EL (cell line): Measurements from ENCODE around the gene LEF1.
"Not testable (repeated sequence)": the region's sequence is repeated elsewhere in the genome, so short reads cannot be mapped to it uniquely, and the experiment has no call there.

Experiments used
- DNase-seq: peaks from one replicate; pipeline ENCODE4 v3.0.0-alpha.2; 2016

The LEF1 gene

GRCh38 chr4:108024878-108025165 is 143.9 kb downstream of the LEF1 start:
- DNase-seq = no peak

GRCh38 chr4:108024085-108024877 is 144.5 kb downstream of the LEF1 start:
- no peak for DNase-seq

GRCh38 chr4:108018884-108019187 is 149.9 kb downstream of the LEF1 start:
- no peak for DNase-seq

GRCh38 chr4:108018040-108018883 is 150.5 kb downstream of the LEF1 start:
- peak; percentile 75 for DNase-seq

GRCh38 chr4:108013955-108014354 is 154.8 kb downstream of the LEF1 start:
- DNase-seq = no peak

GRCh38 chr4:108013327-108013726 is 155.4 kb downstream of the LEF1 start:
- DNase-seq = no peak

- not testable (repeated sequence) for DNase-seq
Observed at GRCh38 chr4:108012382-108012781, 156.3 kb downstream of the LEF1 start.

GRCh38 chr4:108010167-108010566 is 158.6 kb downstream of the LEF1 start:
- peak; percentile 88 for DNase-seq

- DNase-seq = peak; percentile 84
Observed at GRCh38 chr4:108008721-108009120, 160.0 kb downstream of the LEF1 start.

GRCh38 chr4:108007984-108008383 is 160.7 kb downstream of the LEF1 start:
- no peak for DNase-seq

GRCh38 chr4:108006361-108006760 is 162.4 kb downstream of the LEF1 start:
- no peak for DNase-seq

GRCh38 chr4:108005807-108006206 is 162.9 kb downstream of the LEF1 start:
- no peak for DNase-seq

GRCh38 chr4:108004646-108005045 is 164.1 kb downstream of the LEF1 start:
- DNase-seq = no peak

GRCh38 chr4:108003982-108004515 is 164.7 kb downstream of the LEF1 start:
- DNase-seq = no peak

- peak; percentile 36 for DNase-seq
Observed at GRCh38 chr4:108001540-108002135, 167.1 kb downstream of the LEF1 start.

- no peak for DNase-seq
Observed at GRCh38 chr4:107999932-108000539, 168.7 kb downstream of the LEF1 start.

- no peak for DNase-seq
Observed at GRCh38 chr4:107997794-107998193, 170.9 kb downstream of the LEF1 start.
